ENCODE results near the gene PLEKHM1. TPM values are rescaled to one million over a fixed set of nuclear protein-coding genes. Genes with fewer than 3 reads are reported as not detected.
A peak's percentile ranks its signal among the peaks of the same experiment; 100 is the strongest.

Gene PLEKHM1
- polyA plus RNA-seq, 2 of the 4 experiments (the other 2 are of a cell fraction) = 13.4 to 14.8 TPM

DNA sequence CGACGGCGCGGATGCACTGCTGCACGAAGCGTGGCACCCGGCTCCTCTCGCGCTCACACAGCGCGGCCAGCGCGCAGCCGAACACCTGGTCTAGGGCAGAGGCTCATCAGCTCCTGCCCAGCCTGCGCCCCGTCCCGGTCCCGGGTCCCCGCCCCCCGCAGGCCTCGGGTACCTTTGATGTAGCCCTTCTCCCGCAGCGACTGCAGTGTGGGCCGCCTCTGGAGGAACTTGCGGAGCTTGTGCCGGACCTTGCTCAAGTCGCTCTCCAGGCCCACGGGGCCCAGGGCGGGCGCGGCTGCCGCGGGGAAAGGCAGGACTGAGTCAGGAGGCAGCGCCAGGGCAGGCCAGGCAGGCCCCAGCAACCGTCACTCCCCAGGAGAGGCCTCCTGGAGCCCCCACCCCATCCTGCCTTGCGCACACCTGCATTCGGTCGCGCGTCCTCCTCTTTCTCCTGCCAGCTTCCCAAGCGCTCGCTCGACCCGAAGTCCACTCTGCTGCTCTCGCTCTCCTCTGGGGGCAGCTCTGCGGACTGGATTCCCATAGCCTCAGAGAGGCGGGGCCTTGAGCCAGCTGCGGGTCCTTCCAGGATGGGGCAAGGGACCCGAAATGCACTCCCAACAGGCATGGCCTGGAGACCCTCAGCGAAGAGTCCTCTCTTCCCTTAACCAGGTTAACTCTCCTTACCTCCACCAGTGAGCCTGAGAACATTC is 93.9 kb downstream of the PLEKHM1 start:
- no peak overlapping the region for H3K27ac ChIP-seq
- no peak overlapping the region for H3K4me2 ChIP-seq
- DNase-seq (ENCODE audit: low read depth in 1 of 2, low spot score in 1 of 2) (no peak), ATAC-seq (no peak), FAIRE-seq (no peak)
- 96% methylated on average over 50 of the region's 50 CpGs for WGBS (ENCODE audit: missing lambda C conversion rate)
- TF ChIP-seq ZSCAN20 (CRISPR knock-in tag; IDR thresholded peaks at IDR 0.05) (no peak), FOXS1 (CRISPR knock-in tag; IDR thresholded peaks at IDR 0.05) (no peak), ZFP36 (IDR thresholded peaks at IDR 0.05; ENCODE audit: borderline replicate concordance, partially characterized antibody) (no peak), NR3C1 (IDR thresholded peaks at IDR 0.05) (no peak), RAD21 (conservative IDR thresholded peaks at IDR 0.05 in 1 of 2, IDR thresholded peaks at IDR 0.05 in 1 of 2) (no peak), MAZ (IDR thresholded peaks at IDR 0.05; ENCODE audit: borderline replicate concordance, low read depth, low read length) (no peak), PBX3 (IDR thresholded peaks at IDR 0.05) (no peak), ZC3H11A (IDR thresholded peaks at IDR 0.05) (no peak), JUNB (IDR thresholded peaks at IDR 0.05) (no peak)
- TF ChIP-seq, protein P1, sequence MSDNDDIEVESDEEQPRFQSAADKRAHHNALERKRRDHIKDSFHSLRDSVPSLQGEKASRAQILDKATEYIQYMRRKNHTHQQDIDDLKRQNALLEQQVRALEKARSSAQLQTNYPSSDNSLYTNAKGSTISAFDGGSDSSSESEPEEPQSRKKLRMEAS (IDR thresholded peaks at IDR 0.05) = no peak
- H3K4me3 ChIP-seq = no peak overlapping the region
- H3K9me3 ChIP-seq = no peaks in the 10 kb centered on the region
- POLR2A ChIA-PET = interaction anchor here (0.6 to 1.8 kb wide), 2 partner anchors 24 to 29 kb away, joined by 6 to 7 read pairs; no protein-coding TSS in a partner anchor
- CTCF ChIA-PET = interaction anchor here (0.9 to 25.8 kb wide), 15 partner anchors 12 to 539 kb away, joined by 3 to 1120 read pairs (median 27); partner anchors contain the start of genes FMNL1, MAP3K14 and SPATA32
- 0 out of 3 replicates have a peak, but pooled peaks cover 3% of the 10 kb centered on the region for H3K4me1 ChIP-seq

- no peak; a peak in 1 of 6 replicates for ATAC-seq
- WGBS (ENCODE audit: missing lambda C conversion rate) = 91% methylated on average over 57 of the region's 60 CpGs
- H3K4me2 ChIP-seq = no peak overlapping the region
- H3K27ac ChIP-seq = peak overlapping the region in 1 of 2 experiments; percentile 73; a peak in 1 of 6 replicates
- H3K4me1 ChIP-seq = 0 out of 3 replicates have a peak, but pooled peaks cover 3% of the 10 kb centered on the region
- H3K4me3 ChIP-seq = no peak overlapping the region
- no peaks in the 10 kb centered on the region for H3K9me3 ChIP-seq
- POLR2A ChIA-PET = interaction anchor here (1.8 kb wide), 1 partner anchor 30 kb away, joined by 6 read pairs; no protein-coding TSS in a partner anchor
- no peak for DNase-seq (ENCODE audit: low read depth in 1 of 2, low spot score in 1 of 2)
- CTCF ChIA-PET = interaction anchor here (0.7 to 25.8 kb wide), 24 partner anchors 8 to 540 kb away, joined by 3 to 1120 read pairs (median 6); partner anchors contain the start of genes FMNL1, MAP3K14 and SPATA32
- FAIRE-seq = no peak
- no peak for TF ChIP-seq CHD2 (IDR thresholded peaks at IDR 0.05; ENCODE audit: low read length, partially characterized antibody)
- TF ChIP-seq NR3C1 (IDR thresholded peaks at IDR 0.05) = no peak
- no peak for TF ChIP-seq JUNB (IDR thresholded peaks at IDR 0.05)
- no peak for TF ChIP-seq E2F6 (IDR thresholded peaks at IDR 0.05; ENCODE audit: borderline replicate concordance, low read depth)
- no peak for TF ChIP-seq NFE2L2 (conservative IDR thresholded peaks at IDR 0.05; ENCODE audit: low read length)
- TF ChIP-seq, protein P2, sequence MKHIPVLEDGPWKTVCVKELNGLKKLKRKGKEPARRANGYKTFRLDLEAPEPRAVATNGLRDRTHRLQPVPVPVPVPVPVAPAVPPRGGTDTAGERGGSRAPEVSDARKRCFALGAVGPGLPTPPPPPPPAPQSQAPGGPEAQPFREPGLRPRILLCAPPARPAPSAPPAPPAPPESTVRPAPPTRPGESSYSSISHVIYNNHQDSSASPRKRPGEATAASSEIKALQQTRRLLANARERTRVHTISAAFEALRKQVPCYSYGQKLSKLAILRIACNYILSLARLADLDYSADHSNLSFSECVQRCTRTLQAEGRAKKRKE (CRISPR knock-in tag; IDR thresholded peaks at IDR 0.05; ENCODE audit: low read depth) = no peak
- no peak for TF ChIP-seq CTCF (IDR thresholded peaks at IDR 0.05)
- TF ChIP-seq POLR2AphosphoS2 (conservative IDR thresholded peaks at IDR 0.05; ENCODE audit: low read length) = no peak
- TF ChIP-seq KDM5A (IDR thresholded peaks at IDR 0.05) = no peak
- no peak for TF ChIP-seq HOXA7 (CRISPR knock-in tag; IDR thresholded peaks at IDR 0.05)
- TF ChIP-seq CBX8 (IDR thresholded peaks at IDR 0.05) = no peak
- no peak for TF ChIP-seq CEBPB (IDR thresholded peaks at IDR 0.05)
- TF ChIP-seq, protein P3, sequence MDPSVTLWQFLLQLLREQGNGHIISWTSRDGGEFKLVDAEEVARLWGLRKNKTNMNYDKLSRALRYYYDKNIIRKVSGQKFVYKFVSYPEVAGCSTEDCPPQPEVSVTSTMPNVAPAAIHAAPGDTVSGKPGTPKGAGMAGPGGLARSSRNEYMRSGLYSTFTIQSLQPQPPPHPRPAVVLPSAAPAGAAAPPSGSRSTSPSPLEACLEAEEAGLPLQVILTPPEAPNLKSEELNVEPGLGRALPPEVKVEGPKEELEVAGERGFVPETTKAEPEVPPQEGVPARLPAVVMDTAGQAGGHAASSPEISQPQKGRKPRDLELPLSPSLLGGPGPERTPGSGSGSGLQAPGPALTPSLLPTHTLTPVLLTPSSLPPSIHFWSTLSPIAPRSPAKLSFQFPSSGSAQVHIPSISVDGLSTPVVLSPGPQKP (IDR thresholded peaks at IDR 0.05; ENCODE audit: low read depth, low read length) = no peak
- no peak for TF ChIP-seq ZC3H11A (IDR thresholded peaks at IDR 0.05)
These were observed 94.7 kb downstream of the PLEKHM1 start for GRCh38 chr17:45395569-45396415.
